BE2C (cell line): ENCODE results near the gene UPB1.

Experiments
- DNase-seq: peaks from one replicate; pipeline ENCODE4 v3.0.0-alpha.2; 2020
- H3K27me3 ChIP-seq: fragments of 250-450 bp; sonication (Bioruptor Pico); 2 replicates; pipeline ENCODE4 v1.5.1; 2020; ENCODE audit warnings: mild to moderate bottlenecking
- H3K36me3 ChIP-seq: fragments of 250-450 bp; sonication (Bioruptor Pico); 2 replicates; pipeline ENCODE4 v1.5.1; 2020; ENCODE audit warnings: mild to moderate bottlenecking
- H3K4me1 ChIP-seq: fragments of 250-450 bp; sonication (Bioruptor Pico); 2 replicates; pipeline ENCODE4 v1.5.1; 2020
- H3K4me3 ChIP-seq: 2 replicates; pipeline ENCODE4 v1.5.1; 2011; ENCODE audit warnings: low read depth, low read length
- H3K9me3 ChIP-seq: fragments of 250-450 bp; sonication (Bioruptor Pico); 2 replicates; pipeline ENCODE4 v1.5.1; 2020
- TF ChIP-seq, protein P1 (sequence below): IDR thresholded peaks from 2 replicates; pipeline ENCODE4 v1.5.1; 2012; ENCODE audit warnings: mild to moderate bottlenecking, low read depth, low read length

The UPB1 gene

DNA sequence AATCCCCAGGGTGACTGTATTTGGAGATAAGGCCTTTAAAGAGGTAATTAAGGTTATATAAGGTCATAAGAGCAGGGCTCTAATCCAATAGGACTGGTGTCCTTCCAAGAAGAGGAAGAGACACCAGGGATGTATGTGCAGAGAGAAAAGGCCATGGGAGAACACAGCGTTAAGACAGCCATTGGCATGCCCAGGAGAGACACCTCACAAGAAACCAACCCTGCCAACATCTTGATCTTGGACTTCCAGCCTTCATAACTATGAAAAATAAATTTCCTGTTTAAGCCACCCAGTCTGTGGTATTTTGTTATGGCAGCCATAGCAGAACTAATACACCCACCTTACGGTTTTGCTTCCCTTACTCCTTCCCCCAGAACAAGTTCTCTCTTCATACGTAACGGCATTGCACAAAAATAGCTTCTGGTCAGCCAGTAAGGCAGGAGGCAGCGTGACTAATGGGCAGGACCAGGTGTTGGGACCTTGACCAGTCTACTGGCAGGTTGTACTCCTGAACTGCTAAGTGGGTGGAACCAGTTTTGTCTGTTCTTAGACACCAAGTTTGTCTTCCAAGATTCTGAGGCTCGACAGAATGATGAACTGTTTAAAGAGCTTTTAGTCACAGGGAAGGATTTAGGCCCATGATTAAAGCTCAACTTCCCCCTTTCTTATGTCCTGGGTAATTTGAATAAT lies 31.9 kb upstream of the UPB1 start:
- Histone ChIP-seq H3K9me3 (no peaks in the 10 kb centered on the region), H3K4me1 (peaks cover 6% of the 10 kb centered on the region), H3K4me3 (no peak overlapping the region), H3K36me3 (no peaks in the 10 kb centered on the region), H3K27me3 (no peaks in the 10 kb centered on the region)
- TF ChIP-seq, protein P1, sequence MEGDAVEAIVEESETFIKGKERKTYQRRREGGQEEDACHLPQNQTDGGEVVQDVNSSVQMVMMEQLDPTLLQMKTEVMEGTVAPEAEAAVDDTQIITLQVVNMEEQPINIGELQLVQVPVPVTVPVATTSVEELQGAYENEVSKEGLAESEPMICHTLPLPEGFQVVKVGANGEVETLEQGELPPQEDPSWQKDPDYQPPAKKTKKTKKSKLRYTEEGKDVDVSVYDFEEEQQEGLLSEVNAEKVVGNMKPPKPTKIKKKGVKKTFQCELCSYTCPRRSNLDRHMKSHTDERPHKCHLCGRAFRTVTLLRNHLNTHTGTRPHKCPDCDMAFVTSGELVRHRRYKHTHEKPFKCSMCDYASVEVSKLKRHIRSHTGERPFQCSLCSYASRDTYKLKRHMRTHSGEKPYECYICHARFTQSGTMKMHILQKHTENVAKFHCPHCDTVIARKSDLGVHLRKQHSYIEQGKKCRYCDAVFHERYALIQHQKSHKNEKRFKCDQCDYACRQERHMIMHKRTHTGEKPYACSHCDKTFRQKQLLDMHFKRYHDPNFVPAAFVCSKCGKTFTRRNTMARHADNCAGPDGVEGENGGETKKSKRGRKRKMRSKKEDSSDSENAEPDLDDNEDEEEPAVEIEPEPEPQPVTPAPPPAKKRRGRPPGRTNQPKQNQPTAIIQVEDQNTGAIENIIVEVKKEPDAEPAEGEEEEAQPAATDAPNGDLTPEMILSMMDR, result no peak
- no peak for DNase-seq

DNA sequence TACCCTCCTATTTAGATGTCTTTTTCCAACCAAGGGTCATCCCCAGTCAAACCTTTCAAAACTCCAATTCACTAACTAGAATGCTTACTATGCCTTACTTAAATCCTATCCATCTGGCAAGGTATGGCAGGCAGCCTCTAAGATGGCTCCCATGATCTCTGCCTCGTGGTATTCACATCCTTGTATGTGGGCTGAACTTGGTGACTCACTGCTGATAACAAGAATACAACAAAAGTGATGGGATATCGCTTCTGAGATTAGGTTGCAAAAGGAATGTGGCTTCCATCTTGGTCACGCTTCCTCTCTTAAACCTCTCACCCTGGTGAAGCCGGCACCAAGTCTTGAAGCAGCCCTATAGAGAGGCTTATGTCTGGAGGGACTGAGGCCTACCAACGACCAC lies 29.6 kb upstream of the UPB1 start:
- H3K4me3 ChIP-seq, result no peak overlapping the region
- H3K36me3 ChIP-seq, result no peaks in the 10 kb centered on the region
- no peaks in the 10 kb centered on the region for H3K4me1 ChIP-seq
- TF ChIP-seq, protein P1, result no peak
- no peaks in the 10 kb centered on the region for H3K27me3 ChIP-seq
- no peaks in the 10 kb centered on the region for H3K9me3 ChIP-seq
- no peak for DNase-seq

DNA sequence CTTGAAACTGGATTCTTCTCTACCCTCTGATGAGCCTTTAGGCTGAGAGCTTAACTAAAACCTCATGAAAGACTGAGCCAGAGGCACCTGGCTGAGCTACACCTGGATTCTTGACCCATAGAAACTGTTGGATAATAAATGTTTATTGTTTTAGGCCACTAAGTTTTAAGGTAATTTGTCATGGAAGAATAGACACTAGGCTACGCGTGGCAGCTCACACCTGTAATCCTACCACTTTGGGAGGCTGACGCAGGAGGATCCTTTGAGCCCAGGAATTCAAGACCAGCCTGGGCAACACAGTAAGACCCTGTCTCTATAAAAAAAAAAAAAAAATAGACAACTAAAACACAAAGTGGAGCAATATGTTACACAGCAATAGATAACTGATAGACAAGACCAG lies 29.2 kb upstream of the UPB1 start:
- H3K4me3 ChIP-seq, result no peak overlapping the region

DNA sequence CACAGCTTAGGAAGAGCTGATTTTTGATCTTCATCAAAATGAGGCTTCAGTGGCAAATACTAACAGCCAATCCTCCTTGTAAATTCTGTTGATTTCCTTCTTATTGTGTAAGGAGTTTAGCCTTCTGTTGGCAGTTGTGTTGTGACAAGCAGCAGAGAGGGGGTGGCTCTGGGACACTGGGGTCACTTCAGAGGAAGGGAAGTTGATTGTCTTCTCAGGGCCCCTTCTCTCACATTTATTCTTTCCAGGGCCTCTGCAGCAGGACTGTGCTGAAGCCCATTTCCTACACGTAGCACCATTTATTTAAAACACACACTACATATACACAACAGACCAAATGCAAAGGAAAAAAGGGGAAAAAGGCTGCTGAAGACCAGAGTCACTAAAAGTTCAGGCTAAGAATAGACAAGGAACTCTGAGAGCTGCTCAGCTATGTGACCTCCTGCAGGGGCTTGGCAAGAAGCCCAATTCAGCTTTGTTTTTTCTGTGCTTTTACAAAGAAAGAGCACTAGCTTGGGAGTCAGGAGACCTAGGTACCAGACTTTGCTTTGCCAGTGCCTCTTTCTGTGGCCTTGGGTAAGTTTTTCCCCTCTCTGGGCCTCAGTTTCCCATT lies 28.3 kb upstream of the UPB1 start:
- no peak overlapping the region for H3K4me3 ChIP-seq
- no peak for DNase-seq
- H3K4me1 ChIP-seq, result no peaks in the 10 kb centered on the region
- no peaks in the 10 kb centered on the region for H3K9me3 ChIP-seq
- TF ChIP-seq, protein P1, result no peak
- no peaks in the 10 kb centered on the region for H3K27me3 ChIP-seq
- H3K36me3 ChIP-seq, result no peaks in the 10 kb centered on the region

More for the DNA sequence above, 29.2 kb upstream of the UPB1 start:
- Histone ChIP-seq H3K36me3 (no peaks in the 10 kb centered on the region), H3K9me3 (no peaks in the 10 kb centered on the region), H3K27me3 (no peaks in the 10 kb centered on the region), H3K4me1 (no peaks in the 10 kb centered on the region)
- TF ChIP-seq, protein P1, result no peak
- no peak for DNase-seq

DNA sequence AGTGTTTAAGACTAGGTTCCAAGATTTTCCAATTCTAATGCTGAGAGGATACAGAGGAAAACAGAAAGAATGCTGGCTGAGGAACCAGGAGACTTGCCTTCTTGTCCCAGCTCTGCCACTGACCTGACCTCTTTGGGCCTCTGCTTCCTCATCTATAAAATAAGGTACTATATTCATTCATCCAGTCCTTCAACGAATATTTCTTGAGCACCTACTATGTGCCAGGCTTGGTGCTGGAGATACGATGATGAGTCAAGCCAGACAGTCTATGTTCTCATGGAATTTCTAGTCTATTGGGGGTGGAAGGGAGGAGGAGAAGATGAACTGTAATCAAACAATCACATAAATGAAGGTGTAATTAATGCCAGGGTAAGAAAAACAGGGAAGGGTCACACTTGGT lies 27.8 kb upstream of the UPB1 start:
- Histone ChIP-seq H3K36me3 (no peaks in the 10 kb centered on the region), H3K9me3 (no peaks in the 10 kb centered on the region), H3K4me3 (no peak overlapping the region), H3K27me3 (no peaks in the 10 kb centered on the region), H3K4me1 (no peaks in the 10 kb centered on the region)
- DNase-seq, result no peak
- TF ChIP-seq, protein P1, result no peak

DNA sequence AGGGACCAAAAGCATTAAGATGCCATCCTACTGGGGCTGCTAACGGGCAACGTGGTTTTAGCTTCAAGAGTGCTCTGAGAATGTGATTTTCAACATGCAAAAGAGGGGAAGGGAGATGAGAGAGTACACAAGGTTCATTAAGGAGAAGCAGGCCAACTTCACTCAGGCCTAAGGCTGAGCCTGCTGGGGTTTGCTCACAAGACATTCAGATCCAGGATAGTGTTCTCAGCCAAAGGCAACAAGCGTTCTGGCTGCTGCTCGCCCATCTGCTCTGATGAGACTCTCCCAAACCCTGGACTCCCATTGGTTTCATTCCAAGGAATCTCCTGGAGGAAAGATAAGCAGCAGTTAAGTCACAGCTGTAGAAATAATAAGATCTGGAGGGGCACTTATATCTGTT lies 23.6 kb upstream of the UPB1 start:
- DNase-seq, result no peak
- Histone ChIP-seq H3K27me3 (no peaks in the 10 kb centered on the region), H3K36me3 (no peaks in the 10 kb centered on the region), H3K4me3 (no peak overlapping the region), H3K4me1 (no peaks in the 10 kb centered on the region), H3K9me3 (no peaks in the 10 kb centered on the region)
- TF ChIP-seq, protein P1, result no peak
